GM18505 (cell line): ENCODE results near the gene OR52K2.
"Not testable (repeated sequence)": the region's sequence is repeated elsewhere in the genome, so short reads cannot be mapped to it uniquely, and the experiment has no call there.

Experiments used
- ATAC-seq: cut with Tn5 transposase; IDR thresholded peaks from one replicate; pipeline ENCODE4 v1.9.1; 2021; ENCODE audit not compliant: unreplicated experiment
- POLR2A ChIP-seq: IDR thresholded peaks from 4 replicates; pipeline ENCODE4 v1.6.1; 2011; ENCODE audit warnings: borderline replicate concordance; ENCODE audit not compliant: insufficient read depth, insufficient read length; ENCODE audit errors: extremely low read depth

The OR52K2 gene

DNA sequence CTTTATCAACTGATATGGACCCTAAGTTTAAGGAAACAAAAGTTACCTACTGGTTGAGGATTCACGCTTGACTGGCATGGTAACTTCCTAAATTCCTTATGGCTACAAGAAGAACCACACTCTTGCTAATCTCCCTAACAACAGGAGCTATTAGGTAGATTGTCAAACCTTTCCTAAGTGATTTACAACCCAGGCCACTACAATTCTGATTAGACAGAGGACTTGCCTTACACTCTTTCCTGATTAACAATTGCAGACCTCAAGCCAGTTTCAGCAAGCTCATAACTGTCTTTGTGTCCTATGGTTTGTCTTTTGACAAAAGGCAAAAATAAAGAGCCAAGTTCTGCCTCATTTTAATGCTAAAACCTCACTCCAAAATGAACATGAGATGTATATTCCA lies 16.3 kb downstream of the OR52K2 start:
- no peak for ATAC-seq
- no peak for TF ChIP-seq POLR2A

DNA sequence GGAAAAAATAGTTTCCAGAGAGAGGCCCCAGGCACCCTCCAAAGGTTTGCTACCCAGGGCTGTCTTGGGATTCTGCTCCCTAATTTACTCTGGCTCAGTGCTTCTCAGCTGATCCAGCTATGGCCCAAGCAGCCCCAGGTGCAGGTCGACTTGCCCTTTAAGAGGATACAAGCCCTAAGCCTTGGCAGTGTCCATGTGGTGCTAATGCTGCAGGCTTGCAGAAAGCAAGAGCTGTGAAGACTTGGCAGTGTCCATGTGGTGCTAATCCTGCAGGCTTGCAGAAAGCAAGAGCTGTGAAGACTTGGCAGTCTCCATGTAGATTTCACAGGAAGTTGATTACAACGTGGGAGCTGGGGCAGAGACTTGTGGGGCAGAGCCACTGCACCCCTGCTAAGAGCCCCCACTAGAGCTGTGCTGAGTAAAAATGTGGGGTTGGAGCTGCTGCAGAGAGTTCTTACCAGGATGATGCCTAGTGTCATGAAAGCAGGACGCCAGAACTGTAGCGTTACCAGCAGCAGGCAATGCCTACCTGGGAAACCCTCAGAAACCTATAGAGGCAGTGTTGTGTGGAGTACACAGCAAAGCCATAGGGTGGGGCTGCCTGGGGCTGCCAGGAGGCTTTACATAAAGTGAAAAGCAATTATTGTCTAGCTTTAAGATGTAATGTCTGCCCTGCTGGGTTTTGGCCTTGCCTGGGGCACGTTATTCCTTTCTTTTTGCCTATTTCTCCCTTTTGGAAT lies 17.2 kb downstream of the OR52K2 start:
- no peak for ATAC-seq
- no peak for TF ChIP-seq POLR2A

DNA sequence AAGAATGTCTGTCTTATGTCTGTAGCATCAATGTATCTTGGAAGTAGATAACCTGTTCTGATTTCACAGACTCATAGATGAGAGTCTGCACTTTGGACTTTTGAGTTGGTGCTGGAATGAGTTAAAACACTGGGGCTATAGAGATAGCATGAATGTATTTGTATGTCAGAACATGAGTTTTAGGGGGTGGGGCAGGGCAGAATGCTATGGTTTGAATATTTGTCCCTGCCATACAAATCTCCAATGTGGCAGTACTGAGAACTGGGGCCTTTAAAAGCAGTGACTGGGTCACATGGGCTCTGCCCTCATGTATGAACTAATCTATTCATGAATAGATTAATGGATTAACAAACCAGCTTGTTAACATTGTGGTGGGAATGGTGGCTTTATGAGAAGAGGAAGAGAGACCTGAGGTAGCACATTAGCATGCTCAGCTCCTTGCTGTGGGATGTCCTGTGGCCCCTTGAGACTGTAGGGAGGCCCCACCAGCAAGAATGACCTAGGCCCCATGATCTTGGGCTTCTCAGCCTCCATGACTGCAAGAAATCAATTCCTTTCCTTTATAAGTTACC lies 17.9 kb downstream of the OR52K2 start:
- TF ChIP-seq POLR2A, result no peak
- ATAC-seq, result no peak

DNA sequence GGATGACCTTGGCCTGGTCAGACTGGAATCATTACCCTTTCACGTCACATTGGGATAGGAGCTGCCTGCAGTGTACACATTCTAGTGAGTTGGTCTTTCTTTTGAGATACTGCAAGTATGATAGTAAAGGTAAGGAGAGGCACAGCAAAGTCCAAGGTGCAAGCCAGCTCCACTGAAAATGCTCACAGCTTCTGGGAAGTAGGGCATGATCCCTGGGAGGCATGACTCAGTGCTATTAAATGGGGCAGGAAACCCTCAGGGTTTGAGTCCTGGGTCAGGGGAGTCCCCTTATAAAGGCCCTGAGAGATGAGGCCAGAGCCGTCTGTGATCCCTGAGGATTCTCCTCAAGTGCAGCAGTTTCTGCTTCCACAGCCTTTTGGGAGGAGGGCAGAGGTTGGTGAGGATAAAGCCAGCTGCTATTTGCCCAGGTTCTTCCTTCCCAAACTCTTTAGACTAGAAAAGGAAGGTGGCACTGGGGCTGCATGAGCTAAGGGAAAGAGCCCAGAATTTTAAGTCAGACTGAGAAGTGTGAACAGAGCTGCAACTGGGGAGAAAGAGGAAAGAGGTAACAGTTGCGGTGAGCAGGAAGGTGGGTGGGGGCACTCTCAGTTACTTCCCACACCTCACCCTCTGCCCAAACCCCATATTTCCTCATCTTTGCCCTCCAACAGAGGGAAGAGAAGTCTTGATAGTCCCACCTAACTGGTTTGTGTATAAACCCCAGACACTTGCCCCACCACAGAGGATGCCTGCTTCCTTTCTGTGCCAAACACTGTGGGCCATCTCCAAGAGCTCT lies 18.9 kb downstream of the OR52K2 start:
- no peak for ATAC-seq

DNA sequence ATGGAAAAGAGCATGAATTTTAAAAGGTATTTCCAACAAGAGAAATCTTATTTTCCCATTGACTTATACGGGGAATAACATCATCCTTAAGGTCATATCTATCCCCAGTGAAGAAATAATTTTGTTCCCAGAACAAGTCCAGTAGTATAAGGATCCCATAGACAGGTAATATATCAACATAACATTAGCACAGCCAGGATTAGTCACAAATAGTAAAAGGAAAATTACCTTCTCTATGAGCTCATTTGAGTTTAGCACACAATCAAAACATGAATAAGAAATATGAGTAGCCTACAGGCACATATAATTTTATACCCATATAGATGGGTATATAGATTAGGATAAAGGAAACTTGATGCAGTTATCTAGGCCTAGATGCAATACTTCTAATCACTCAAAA lies 30.5 kb downstream of the OR52K2 start:
- ATAC-seq, result no peak
- no peak for TF ChIP-seq POLR2A

More for the DNA sequence above, 18.9 kb downstream of the OR52K2 start:
- TF ChIP-seq POLR2A, result no peak

DNA sequence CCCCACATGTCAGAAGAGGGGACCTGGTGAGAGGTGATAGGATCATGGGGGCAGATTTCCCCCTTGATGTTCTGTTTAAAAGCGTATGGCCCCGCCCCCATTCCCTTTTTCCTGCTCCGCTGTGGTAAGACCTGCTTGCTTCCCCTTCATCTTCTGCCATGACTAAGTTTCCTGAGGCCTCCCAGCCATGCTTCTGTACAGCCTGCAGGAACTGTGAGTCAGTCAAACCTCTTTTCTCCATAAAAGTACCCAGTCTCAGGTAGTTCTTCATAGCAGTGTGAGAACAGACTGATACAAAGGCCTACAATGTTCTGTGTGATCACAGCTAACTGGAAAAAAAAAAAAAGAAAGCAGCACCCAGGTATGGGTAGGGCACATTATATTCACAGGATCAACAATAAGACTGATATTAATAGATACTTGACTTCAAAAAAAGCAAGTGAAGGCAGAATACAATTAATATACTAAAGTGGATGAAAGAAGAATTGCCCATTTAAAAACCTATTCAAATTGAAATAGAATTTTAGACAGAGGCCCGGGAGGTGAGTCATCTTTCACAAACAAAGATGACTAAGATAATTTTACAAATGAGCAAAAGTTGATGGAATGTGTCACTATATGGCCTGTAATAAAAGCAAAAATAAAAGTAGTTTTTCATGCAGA lies 31.6 kb downstream of the OR52K2 start:
- no peak for ATAC-seq
- no peak for TF ChIP-seq POLR2A

DNA sequence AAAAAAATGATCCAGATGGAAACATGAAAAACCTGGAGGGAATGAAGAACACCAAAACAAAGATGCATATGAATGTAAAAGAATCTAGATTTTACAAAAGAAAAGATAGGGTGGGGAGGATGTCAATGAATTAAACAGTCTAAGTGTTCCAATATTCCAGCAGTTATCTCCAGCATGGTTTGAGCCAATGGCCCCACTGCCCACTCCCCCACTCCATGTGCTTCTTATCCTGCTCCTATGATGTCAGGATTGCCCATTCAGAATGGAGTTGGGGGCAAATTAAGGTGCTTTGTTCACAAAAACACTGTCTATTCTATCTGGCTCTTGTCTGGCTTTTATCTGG lies 32.1 kb downstream of the OR52K2 start:
- ATAC-seq, result no peak
- no peak for TF ChIP-seq POLR2A

DNA sequence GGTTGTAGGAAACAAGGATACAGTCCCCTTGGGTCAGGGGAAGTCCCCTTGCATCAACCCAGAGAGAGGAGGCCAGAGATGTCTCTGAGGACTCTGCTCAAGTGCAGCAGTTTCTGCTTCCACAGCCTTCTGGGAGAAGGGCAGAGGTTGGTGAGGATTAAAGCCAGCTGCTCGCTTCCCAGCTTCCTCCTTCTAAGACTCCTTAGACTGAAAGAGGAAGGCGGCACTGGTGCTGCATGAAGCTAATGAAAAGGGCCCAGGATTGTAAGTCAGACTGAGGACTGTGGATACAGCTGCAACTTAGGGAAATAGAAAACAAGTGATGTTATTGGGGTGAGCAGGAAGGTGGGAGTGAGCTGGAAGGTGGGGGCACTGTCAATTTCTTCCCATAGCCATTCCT lies 33.4 kb downstream of the OR52K2 start, which contains the start of gene OR52K1:
TSS of gene OR52K1 (plus strand) at position 202 of the 400 bp plus-strand sequence. CDS start 6,255 bp downstream, outside the sequence.
- ATAC-seq, result no peak
- TF ChIP-seq POLR2A, result no peak

DNA sequence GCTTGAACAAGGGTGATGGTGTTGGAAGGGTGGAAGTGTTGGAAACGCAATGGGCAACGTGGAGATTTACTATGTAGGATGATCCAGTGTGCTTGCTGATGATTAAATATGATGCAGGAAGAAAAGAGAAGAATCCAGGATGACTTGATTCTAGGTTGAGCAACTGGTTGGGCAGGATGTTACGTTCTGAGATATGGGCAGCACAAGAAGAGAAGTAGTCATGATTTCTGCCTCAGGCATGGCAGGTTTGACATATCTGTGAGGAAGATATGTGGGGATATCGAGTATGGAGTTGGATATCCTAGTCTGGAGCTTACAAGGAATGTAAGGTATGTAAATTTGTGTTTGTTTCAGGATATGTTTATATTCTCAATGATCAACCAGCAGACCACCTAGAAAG lies 35.2 kb downstream of the OR52K2 start:
- no peak for ATAC-seq
- TF ChIP-seq POLR2A, result no peak

DNA sequence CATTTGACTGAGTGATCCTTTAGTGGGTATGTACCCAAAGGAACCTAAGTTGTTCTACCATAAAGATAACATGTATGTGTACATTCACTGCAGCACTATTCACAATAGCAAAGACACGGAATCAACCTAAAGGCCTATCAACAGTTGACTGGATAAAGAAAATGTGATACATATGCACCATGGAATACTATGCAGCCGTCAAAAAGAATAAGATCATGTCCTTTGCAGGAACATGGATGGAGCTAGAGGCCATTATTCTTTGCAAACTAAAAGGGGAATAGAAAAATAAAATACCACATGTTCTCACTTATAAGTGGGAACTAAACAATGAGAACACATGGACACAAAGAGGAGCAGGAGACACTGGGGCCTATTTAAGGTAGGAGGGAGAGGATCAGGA lies 42.3 kb downstream of the OR52K2 start:
- not testable (repeated sequence) for ATAC-seq

DNA sequence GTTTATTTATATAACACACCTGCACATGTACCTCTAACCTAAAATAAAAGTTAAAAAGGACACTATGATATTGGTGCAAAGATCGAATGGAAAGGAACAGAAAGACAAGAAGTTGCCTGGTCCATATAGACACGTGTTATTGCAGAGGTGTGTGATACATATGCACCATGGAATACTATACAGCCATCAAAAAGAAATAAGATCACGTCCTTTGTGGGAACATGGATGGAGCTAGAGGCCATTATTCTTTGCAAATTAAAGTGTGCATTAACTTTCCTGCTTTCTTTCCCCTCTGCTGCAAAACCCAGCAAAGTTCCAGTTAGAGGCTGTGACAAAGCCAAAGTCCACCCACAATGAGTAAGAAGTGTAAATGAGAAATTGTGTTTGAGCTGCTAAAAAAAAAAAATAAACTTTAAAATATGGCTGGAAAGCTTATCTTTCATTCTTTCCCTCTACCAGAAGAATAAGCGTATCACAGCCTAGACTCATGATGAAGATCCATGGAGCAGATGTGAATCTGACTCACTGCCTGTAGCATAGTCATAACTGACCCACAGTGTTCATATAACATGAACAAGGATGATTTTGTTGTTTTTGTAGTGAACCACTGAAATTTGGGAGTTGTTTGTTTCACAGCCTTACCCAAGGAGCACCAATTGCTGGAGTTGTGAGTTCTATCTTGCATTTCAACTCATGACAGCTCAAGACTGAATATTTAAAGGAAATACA lies 42.9 kb downstream of the OR52K2 start:
- TF ChIP-seq POLR2A, result no peak
- ATAC-seq, result no peak

DNA sequence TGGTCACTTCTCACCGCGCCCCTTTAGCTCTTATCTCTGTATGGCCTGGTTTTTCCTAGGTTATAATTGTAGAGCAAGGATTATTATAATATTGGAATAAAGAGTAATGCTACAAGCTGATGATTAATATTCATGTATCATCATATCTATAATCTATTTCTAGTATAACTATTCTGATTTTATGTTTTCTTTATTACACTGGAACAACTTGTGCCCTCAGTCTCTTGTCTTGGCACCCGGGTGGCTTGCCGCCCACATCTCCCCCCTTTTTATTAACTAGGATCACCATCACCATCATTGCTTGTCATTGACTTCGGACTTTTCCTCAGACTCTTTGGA lies 44.4 kb downstream of the OR52K2 start:
- no peak for TF ChIP-seq POLR2A
- no peak for ATAC-seq

DNA sequence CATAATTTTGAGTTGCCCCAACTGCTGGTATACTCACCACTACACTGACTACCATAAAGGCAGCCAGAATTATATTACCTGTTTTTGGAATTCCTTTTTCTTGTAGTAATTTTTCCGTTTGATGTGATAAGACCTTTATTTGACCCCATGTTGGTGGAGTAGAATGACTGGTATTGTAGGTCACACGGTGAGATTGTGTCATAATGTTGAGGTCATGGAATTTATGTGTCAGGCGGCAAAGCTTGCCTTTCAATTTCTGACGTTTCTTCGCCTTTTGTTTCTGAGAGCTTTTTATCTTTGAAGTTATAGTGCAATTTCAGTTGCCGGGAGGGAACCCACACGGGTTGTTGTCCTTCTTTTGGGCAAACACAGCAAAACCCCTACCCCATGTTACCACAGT lies 46.4 kb downstream of the OR52K2 start:
- ATAC-seq, result no peak
- TF ChIP-seq POLR2A, result no peak

DNA sequence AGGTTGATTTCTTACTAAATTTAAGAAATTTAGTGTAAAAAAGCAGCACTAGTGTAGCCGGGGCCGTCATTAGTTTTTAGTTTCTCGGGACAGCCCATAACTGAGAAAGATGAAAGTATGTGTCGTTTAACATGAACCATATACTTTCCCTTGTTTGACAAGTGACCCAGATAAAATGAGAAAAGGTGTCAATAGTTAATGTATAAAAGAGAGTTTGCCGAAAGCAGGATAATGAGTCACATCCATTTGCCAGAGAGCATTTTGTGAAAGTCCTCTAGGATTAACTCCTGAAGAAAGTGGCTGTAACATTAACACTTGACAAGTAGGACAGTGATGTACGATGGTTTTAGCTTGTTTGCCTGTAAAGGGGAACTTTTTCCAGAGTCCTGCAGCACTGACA lies 46.9 kb downstream of the OR52K2 start:
- ATAC-seq, result no peak
- TF ChIP-seq POLR2A, result no peak
